Transverse colon (tissue), 3 donors: ENCODE data around the gene SSR4.

Experiments
- POLR2A ChIP-seq: fragments of 450-650 bp; IDR thresholded peaks from one replicate; pipeline ENCODE4 v1.6.1; 2016; ENCODE audit warnings: antibody characterized with exemption, mild to moderate bottlenecking, moderate library complexity
- TF ChIP-seq, protein P1 (sequence below), 5 experiments: fragments of 200-600 bp in 3 of 5; fragments of 450-650 bp in 2 of 5; sonication (generic) in 3 of 5; IDR thresholded peaks; 1 replicate in 2 of 5; 2 replicates in 3 of 5; pipeline ENCODE4 v1.5.1; 2016 to 2017; ENCODE audit warnings: antibody characterized with exemption in 5 of 5, inconsistent platforms in 3 of 5, mild to moderate bottlenecking in 2 of 5, moderate library complexity in 1 of 5

DNA sequence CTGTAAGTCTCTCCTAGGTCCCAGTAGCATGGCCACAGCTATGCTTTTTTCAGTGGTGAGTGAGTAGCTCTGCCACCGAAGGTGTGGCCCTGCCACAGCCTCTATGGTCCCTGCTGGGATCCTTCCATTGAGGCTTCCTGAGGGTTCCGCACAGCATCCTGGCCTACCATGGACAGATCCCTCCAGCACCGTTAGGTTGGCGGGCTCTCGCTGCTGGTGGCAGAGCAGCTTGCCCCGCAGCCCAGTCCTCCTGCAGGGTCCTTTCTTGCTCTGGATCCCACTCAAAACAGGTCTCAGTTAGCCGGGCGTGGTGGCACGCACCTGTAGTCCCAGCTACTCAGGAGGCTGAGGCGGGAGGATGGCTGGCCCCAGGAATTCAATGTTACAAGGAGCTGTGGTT lies 38.3 kb downstream of the SSR4 start:
- TF ChIP-seq, protein P1, sequence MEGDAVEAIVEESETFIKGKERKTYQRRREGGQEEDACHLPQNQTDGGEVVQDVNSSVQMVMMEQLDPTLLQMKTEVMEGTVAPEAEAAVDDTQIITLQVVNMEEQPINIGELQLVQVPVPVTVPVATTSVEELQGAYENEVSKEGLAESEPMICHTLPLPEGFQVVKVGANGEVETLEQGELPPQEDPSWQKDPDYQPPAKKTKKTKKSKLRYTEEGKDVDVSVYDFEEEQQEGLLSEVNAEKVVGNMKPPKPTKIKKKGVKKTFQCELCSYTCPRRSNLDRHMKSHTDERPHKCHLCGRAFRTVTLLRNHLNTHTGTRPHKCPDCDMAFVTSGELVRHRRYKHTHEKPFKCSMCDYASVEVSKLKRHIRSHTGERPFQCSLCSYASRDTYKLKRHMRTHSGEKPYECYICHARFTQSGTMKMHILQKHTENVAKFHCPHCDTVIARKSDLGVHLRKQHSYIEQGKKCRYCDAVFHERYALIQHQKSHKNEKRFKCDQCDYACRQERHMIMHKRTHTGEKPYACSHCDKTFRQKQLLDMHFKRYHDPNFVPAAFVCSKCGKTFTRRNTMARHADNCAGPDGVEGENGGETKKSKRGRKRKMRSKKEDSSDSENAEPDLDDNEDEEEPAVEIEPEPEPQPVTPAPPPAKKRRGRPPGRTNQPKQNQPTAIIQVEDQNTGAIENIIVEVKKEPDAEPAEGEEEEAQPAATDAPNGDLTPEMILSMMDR (IDR thresholded peaks at IDR 0.05), result no peak
- no peak for TF ChIP-seq POLR2A
